Kidney (tissue), 14 donors: Measurements from ENCODE around the gene GZMA. TPM values are rescaled to one million over a fixed set of nuclear protein-coding genes. Genes with fewer than 3 reads are reported as not detected.

ENCODE experiments used
- DNase-seq, 5 donors: peaks; one replicate each; pipeline ENCODE4 v3.0.0-alpha.2; 2013 to 2020
- FAIRE-seq: peaks from 2 replicates; lab custom pipeline; 2012; peaks lifted over from hg19 to GRCh38; lab: Jason Lieb, UNC
- H3K27ac ChIP-seq, 2 donors: one replicate each; pipeline ENCODE4 v1.7.0; 2013; ENCODE audit warnings: low read depth in 2 of 2, low read length in 2 of 2, inconsistent platforms in 1 of 2
- H3K27me3 ChIP-seq: one replicate; pipeline ENCODE4 v1.7.1; 2013; ENCODE audit warnings: low read length, inconsistent platforms; ENCODE audit not compliant: control insufficient read depth, insufficient read depth
- H3K36me3 ChIP-seq, 3 donors: one replicate each; pipeline versions ENCODE4 v1.7.0 to v1.7.1; 2013; ENCODE audit warnings: low read length in 3 of 3, control low read depth in 1 of 3, inconsistent platforms in 1 of 3; ENCODE audit not compliant: insufficient read depth in 3 of 3, control insufficient read depth in 2 of 3
- H3K4me1 ChIP-seq, 3 donors: one replicate each; pipeline versions ENCODE4 v1.7.0 to v1.7.1; 2013; ENCODE audit warnings: low read length in 3 of 3, inconsistent platforms in 1 of 3, low read depth in 1 of 3; ENCODE audit not compliant: control insufficient read depth in 2 of 3, insufficient read depth in 2 of 3
- H3K4me3 ChIP-seq, 3 donors: one replicate each; pipeline versions ENCODE4 v1.7.0 to v1.8.1; 2013; ENCODE audit warnings: low read length in 3 of 3, control low read depth in 1 of 3, inconsistent platforms in 1 of 3
- H3K9ac ChIP-seq, 3 donors: one replicate each; pipeline versions ENCODE4 v1.7.0 to v1.7.1; 2013; ENCODE audit warnings: low read length in 3 of 3, control low read depth in 1 of 3, inconsistent platforms in 1 of 3
- H3K9me3 ChIP-seq, 3 donors: one replicate each; pipeline versions ENCODE4 v1.7.0 to v1.7.1; 2013; ENCODE audit warnings: low read length in 3 of 3, control low read depth in 1 of 3, inconsistent platforms in 1 of 3; ENCODE audit not compliant: control insufficient read depth in 2 of 3, insufficient read depth in 1 of 3
- intact Hi-C: fragments of 100-400 bp; cut with DNase I; formaldehyde crosslinking; loops from one replicate; pipeline ENCODE4 v1.11.1; 2022
- polyA plus RNA-seq: library from polyadenylated mRNA; stranded (reverse); fragments of 350-450 nt; fragmentation: Illumina TruSeq; extraction: RNeasy Lipid Tissue Mini Kit (QIAGEN cat#74804); gene quantifications from one replicate; pipeline ENCODE4 v1.2.3, GENCODE V29; 2014; ENCODE audit warnings: low read depth, low replicate concordance; ENCODE audit not compliant: insufficient read depth
- total RNA-seq: library from RNA; stranded (reverse); fragmentation: NEBNext Ultra II Directional; extraction: Animal tissue kit (Norgen Biotek cat#: 25700); gene quantifications from one replicate; pipeline ENCODE4 v1.2.1, GENCODE V29; 2021
- TF ChIP-seq, protein P1 (sequence below): IDR thresholded peaks from 3 replicates; pipeline ENCODE4 v1.5.1; 2012; ENCODE audit warnings: mild to moderate bottlenecking, moderate library complexity, borderline replicate concordance; ENCODE audit not compliant: insufficient read depth; ENCODE audit errors: extremely low read depth
- donor health status: control.
- donor health status: control.
- donor health status: control.
- donor health status: control.
- donor health status: control.
- donor health status: DM: yes; HTN: yes; CAD: no.
- donor health status: Normal renal cell carcinoma (clear cell type).

Gene GZMA
- total and polyA plus RNA-seq, 2 donors from 2014 or later: 2.2 to 6.1 TPM

GRCh38 chr5:55113327-55113726, 10.9 kb downstream of the GZMA start:
- TF ChIP-seq, protein P1, sequence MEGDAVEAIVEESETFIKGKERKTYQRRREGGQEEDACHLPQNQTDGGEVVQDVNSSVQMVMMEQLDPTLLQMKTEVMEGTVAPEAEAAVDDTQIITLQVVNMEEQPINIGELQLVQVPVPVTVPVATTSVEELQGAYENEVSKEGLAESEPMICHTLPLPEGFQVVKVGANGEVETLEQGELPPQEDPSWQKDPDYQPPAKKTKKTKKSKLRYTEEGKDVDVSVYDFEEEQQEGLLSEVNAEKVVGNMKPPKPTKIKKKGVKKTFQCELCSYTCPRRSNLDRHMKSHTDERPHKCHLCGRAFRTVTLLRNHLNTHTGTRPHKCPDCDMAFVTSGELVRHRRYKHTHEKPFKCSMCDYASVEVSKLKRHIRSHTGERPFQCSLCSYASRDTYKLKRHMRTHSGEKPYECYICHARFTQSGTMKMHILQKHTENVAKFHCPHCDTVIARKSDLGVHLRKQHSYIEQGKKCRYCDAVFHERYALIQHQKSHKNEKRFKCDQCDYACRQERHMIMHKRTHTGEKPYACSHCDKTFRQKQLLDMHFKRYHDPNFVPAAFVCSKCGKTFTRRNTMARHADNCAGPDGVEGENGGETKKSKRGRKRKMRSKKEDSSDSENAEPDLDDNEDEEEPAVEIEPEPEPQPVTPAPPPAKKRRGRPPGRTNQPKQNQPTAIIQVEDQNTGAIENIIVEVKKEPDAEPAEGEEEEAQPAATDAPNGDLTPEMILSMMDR: no peak
- Histone ChIP-seq H3K27me3 (no peaks in the 10 kb centered on the region), H3K36me3 (no peaks in the 10 kb centered on the region), H3K27ac (no peak overlapping the region), H3K9ac (no peak overlapping the region), H3K4me3 (no peak overlapping the region), H3K9me3 (no peaks in the 10 kb centered on the region), H3K4me1 (no peaks in the 10 kb centered on the region)
- FAIRE-seq (no peak), DNase-seq (no peak)
- intact Hi-C loops: no loop called here

DNA sequence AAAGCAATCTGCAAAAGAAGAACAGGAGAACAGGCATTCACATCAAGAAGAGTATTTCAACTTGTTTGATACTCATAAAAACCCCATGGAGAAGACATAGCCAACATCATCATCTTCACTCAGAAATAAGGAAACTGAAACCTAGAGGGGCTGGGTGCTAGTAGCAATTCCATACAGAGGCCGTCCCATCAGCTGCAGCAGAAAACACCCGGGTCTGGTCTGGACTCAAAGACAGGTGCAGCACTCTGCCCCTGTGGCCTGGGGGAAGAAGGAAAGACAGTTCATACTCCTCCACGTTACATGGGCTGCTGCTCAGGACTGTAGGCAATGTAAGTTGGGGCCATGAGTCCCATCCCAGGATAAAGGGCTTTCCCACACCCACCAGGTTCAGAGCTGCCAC, 11.6 kb downstream of the GZMA start:
- Histone ChIP-seq H3K27me3 (no peaks in the 10 kb centered on the region), H3K4me3 (no peak overlapping the region), H3K9ac (no peak overlapping the region), H3K9me3 (no peaks in the 10 kb centered on the region), H3K4me1 (no peaks in the 10 kb centered on the region), H3K27ac (no peak overlapping the region), H3K36me3 (no peaks in the 10 kb centered on the region)
- FAIRE-seq: no peak
- TF ChIP-seq, protein P1: no peak
- intact Hi-C loops: no loop called here
- DNase-seq: no peak

DNA sequence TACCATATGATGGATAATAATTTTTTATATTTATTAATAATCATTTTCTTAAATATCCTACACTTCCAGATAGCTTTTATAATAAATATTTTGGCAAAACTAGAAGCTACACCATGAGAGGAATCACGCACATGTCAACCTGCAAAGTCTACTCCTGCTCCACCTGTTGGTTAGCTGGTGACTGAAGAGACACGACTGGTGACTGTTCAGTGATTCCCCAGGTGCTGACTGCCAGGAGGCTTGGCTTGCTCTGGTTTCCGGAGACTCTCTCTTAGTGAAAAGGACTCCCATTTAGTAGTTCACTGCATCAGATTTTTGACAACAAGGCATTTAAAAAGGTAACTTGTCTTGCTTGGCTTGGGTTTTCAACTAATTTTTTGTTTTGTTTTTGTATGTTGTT, 20.9 kb downstream of the GZMA start:
- Histone ChIP-seq H3K4me1 (no peaks in the 10 kb centered on the region), H3K4me3 (no peak overlapping the region), H3K9me3 (no peaks in the 10 kb centered on the region), H3K9ac (no peak overlapping the region), H3K27me3 (no peaks in the 10 kb centered on the region), H3K36me3 (no peaks in the 10 kb centered on the region), H3K27ac (no peak overlapping the region)
- DNase-seq: no peak
- no peak for FAIRE-seq
- TF ChIP-seq, protein P1: no peak
- intact Hi-C loops: no loop called here
